Activated naive CD8-positive, alpha-beta T cell treated with anti-CD3 and anti-CD28 coated beads, Interleukin-2, amount 50 U/mL, for 24 hours (primary cell): ENCODE results near the gene CTBP2.

ENCODE experiments used
- ATAC-seq: fragments of 150-1000 bp; cut with Tn5 transposase; one replicate; pipeline ENCODE4 v1.10.0; 2021
- DNase-seq: peaks from one replicate; pipeline ENCODE4 v3.0.0; 2021
- H3K27ac Mint-ChIP-seq: one replicate; pipeline ENCODE4 v1.8.0; 2021; ENCODE audit warnings: mild to moderate bottlenecking, mixed read lengths
- H3K27me3 Mint-ChIP-seq: one replicate; pipeline ENCODE4 v1.8.0; 2021; ENCODE audit warnings: mixed read lengths
- H3K36me3 Mint-ChIP-seq: one replicate; pipeline ENCODE4 v1.8.0; 2021; ENCODE audit warnings: low read depth, mixed read lengths
- H3K4me1 Mint-ChIP-seq: one replicate; pipeline ENCODE4 v1.8.0; 2021; ENCODE audit warnings: mixed read lengths
- H3K4me3 Mint-ChIP-seq: one replicate; pipeline ENCODE4 v1.8.0; 2021; ENCODE audit warnings: mild to moderate bottlenecking, moderate library complexity, mixed read lengths
- H3K9me3 Mint-ChIP-seq: one replicate; pipeline ENCODE4 v1.8.0; 2021; ENCODE audit warnings: mixed read lengths

Gene CTBP2

GRCh38 chr10:125093974-125094705, 66.2 kb downstream of the CTBP2 start:
- peaks cover 5% of the 10 kb centered on the region for H3K4me1 Mint-ChIP-seq
- no peaks in the 10 kb centered on the region for H3K27me3 Mint-ChIP-seq
- no peaks in the 10 kb centered on the region for H3K9me3 Mint-ChIP-seq
- H3K36me3 Mint-ChIP-seq, result no peaks in the 10 kb centered on the region
- H3K4me3 Mint-ChIP-seq, result no peak overlapping the region
- H3K27ac Mint-ChIP-seq, result no peak overlapping the region
- ATAC-seq, result no peak
- no peak for DNase-seq

GRCh38 chr10:125093199-125093973, 67.0 kb downstream of the CTBP2 start:
- Mint-ChIP-seq H3K4me1 (peaks cover 5% of the 10 kb centered on the region), H3K27me3 (no peaks in the 10 kb centered on the region), H3K9me3 (no peaks in the 10 kb centered on the region), H3K27ac (no peak overlapping the region), H3K4me3 (no peak overlapping the region), H3K36me3 (no peaks in the 10 kb centered on the region)
- DNase-seq (no peak), ATAC-seq (no peak)

- Mint-ChIP-seq H3K4me3 (no peak overlapping the region), H3K9me3 (no peaks in the 10 kb centered on the region), H3K27ac (no peak overlapping the region), H3K36me3 (no peaks in the 10 kb centered on the region), H3K4me1 (peaks cover 5% of the 10 kb centered on the region), H3K27me3 (no peaks in the 10 kb centered on the region)
- ATAC-seq (no peak), DNase-seq (no peak)
Measured at GRCh38 chr10:125092564-125093031, 67.8 kb downstream of the CTBP2 start.

GRCh38 chr10:125091891-125092290, 68.5 kb downstream of the CTBP2 start:
- no peaks in the 10 kb centered on the region for H3K27me3 Mint-ChIP-seq
- ATAC-seq, result no peak
- peaks cover 5% of the 10 kb centered on the region for H3K4me1 Mint-ChIP-seq

GRCh38 chr10:125089469-125089868, 70.9 kb downstream of the CTBP2 start:
- Mint-ChIP-seq H3K36me3 (no peaks in the 10 kb centered on the region), H3K4me3 (no peak overlapping the region), H3K9me3 (no peaks in the 10 kb centered on the region), H3K27me3 (peaks cover 3% of the 10 kb centered on the region), H3K4me1 (no peaks in the 10 kb centered on the region), H3K27ac (no peak overlapping the region)
- no peak for ATAC-seq
- DNase-seq, result no peak

More at GRCh38 chr10:125091891-125092290, 68.5 kb downstream of the CTBP2 start:
- DNase-seq, result no peak
- Mint-ChIP-seq H3K9me3 (no peaks in the 10 kb centered on the region), H3K27ac (no peak overlapping the region), H3K36me3 (no peaks in the 10 kb centered on the region), H3K4me3 (no peak overlapping the region)

GRCh38 chr10:125087897-125088215, 72.5 kb downstream of the CTBP2 start:
- H3K36me3 Mint-ChIP-seq, result no peaks in the 10 kb centered on the region
- H3K9me3 Mint-ChIP-seq, result no peaks in the 10 kb centered on the region
- H3K4me3 Mint-ChIP-seq, result no peak overlapping the region
- H3K27me3 Mint-ChIP-seq, result peaks cover 3% of the 10 kb centered on the region
- no peak overlapping the region for H3K27ac Mint-ChIP-seq
- no peaks in the 10 kb centered on the region for H3K4me1 Mint-ChIP-seq
- DNase-seq (no peak), ATAC-seq (no peak)

- Mint-ChIP-seq H3K4me1 (no peaks in the 10 kb centered on the region), H3K4me3 (no peak overlapping the region), H3K9me3 (no peaks in the 10 kb centered on the region), H3K27me3 (peaks cover 3% of the 10 kb centered on the region), H3K36me3 (no peaks in the 10 kb centered on the region), H3K27ac (no peak overlapping the region)
- DNase-seq (no peak), ATAC-seq (no peak)
Measured at GRCh38 chr10:125087191-125087896, 73.0 kb downstream of the CTBP2 start.

GRCh38 chr10:125086691-125087090, 73.7 kb downstream of the CTBP2 start:
- H3K27ac Mint-ChIP-seq, result no peak overlapping the region
- no peaks in the 10 kb centered on the region for H3K36me3 Mint-ChIP-seq
- H3K27me3 Mint-ChIP-seq, result peaks cover 3% of the 10 kb centered on the region
- ATAC-seq (no peak), DNase-seq (no peak)
- H3K9me3 Mint-ChIP-seq, result no peaks in the 10 kb centered on the region
- H3K4me3 Mint-ChIP-seq, result no peak overlapping the region
- no peaks in the 10 kb centered on the region for H3K4me1 Mint-ChIP-seq

GRCh38 chr10:125085258-125086054, 74.9 kb downstream of the CTBP2 start:
- H3K4me1 Mint-ChIP-seq, result no peaks in the 10 kb centered on the region
- H3K4me3 Mint-ChIP-seq, result no peak overlapping the region
- ATAC-seq (no peak), DNase-seq (no peak)
- H3K27ac Mint-ChIP-seq, result no peak overlapping the region
- no peaks in the 10 kb centered on the region for H3K36me3 Mint-ChIP-seq
- peaks cover 3% of the 10 kb centered on the region for H3K27me3 Mint-ChIP-seq
- H3K9me3 Mint-ChIP-seq, result no peaks in the 10 kb centered on the region

GRCh38 chr10:125084614-125085257, 75.6 kb downstream of the CTBP2 start:
- Mint-ChIP-seq H3K36me3 (no peaks in the 10 kb centered on the region), H3K4me3 (no peak overlapping the region), H3K4me1 (no peaks in the 10 kb centered on the region), H3K27ac (no peak overlapping the region), H3K9me3 (no peaks in the 10 kb centered on the region), H3K27me3 (peaks cover 3% of the 10 kb centered on the region)
- DNase-seq (no peak), ATAC-seq (no peak)

GRCh38 chr10:125084191-125084613, 76.2 kb downstream of the CTBP2 start:
- H3K36me3 Mint-ChIP-seq, result no peaks in the 10 kb centered on the region
- H3K9me3 Mint-ChIP-seq, result no peaks in the 10 kb centered on the region
- peaks cover 3% of the 10 kb centered on the region for H3K27me3 Mint-ChIP-seq
- H3K4me1 Mint-ChIP-seq, result no peaks in the 10 kb centered on the region
- H3K4me3 Mint-ChIP-seq, result no peak overlapping the region
- ATAC-seq (no peak), DNase-seq (no peak)
- H3K27ac Mint-ChIP-seq, result no peak overlapping the region

- DNase-seq (no peak), ATAC-seq (no peak)
- Mint-ChIP-seq H3K9me3 (no peaks in the 10 kb centered on the region), H3K36me3 (no peaks in the 10 kb centered on the region), H3K4me1 (no peaks in the 10 kb centered on the region), H3K27ac (no peak overlapping the region), H3K27me3 (peaks cover 3% of the 10 kb centered on the region), H3K4me3 (no peak overlapping the region)
Measured at GRCh38 chr10:125083576-125083920, 76.8 kb downstream of the CTBP2 start.

GRCh38 chr10:125082881-125083575, 77.3 kb downstream of the CTBP2 start:
- H3K4me1 Mint-ChIP-seq, result no peaks in the 10 kb centered on the region
- peaks cover 6% of the 10 kb centered on the region for H3K27me3 Mint-ChIP-seq
- H3K36me3 Mint-ChIP-seq, result no peaks in the 10 kb centered on the region
- no peak for ATAC-seq
- H3K27ac Mint-ChIP-seq, result no peak overlapping the region
- H3K9me3 Mint-ChIP-seq, result no peaks in the 10 kb centered on the region
- no peak for DNase-seq
- H3K4me3 Mint-ChIP-seq, result no peak overlapping the region
